H54 (cell line): ENCODE results near the gene VGLL2.

ENCODE experiments used
- DNase-seq: peaks from one replicate; pipeline ENCODE4 v3.0.0; 2011; ENCODE audit warnings: low spot score, mixed read lengths; ENCODE audit not compliant: insufficient read length
- FAIRE-seq: peaks from 3 replicates; lab custom pipeline; 2011; peaks lifted over from hg19 to GRCh38; lab: Jason Lieb, UNC
- POLR2A ChIP-seq: IDR thresholded peaks from 2 replicates; pipeline ENCODE4 v1.6.1; 2011; ENCODE audit warnings: low read depth, mild to moderate bottlenecking, low read length

Gene VGLL2

GRCh38 chr6:117275205-117275604, 9.8 kb downstream of the VGLL2 start:
- no peak for TF ChIP-seq POLR2A
- FAIRE-seq (no peak), DNase-seq (no peak)

- DNase-seq: no peak
- FAIRE-seq: no peak
- no peak for TF ChIP-seq POLR2A
These were observed 10.4 kb downstream of the VGLL2 start for GRCh38 chr6:117275711-117276110.

- TF ChIP-seq POLR2A: no peak
- DNase-seq: no peak
- no peak for FAIRE-seq
These were observed 11.5 kb downstream of the VGLL2 start for GRCh38 chr6:117276778-117277316.

GRCh38 chr6:117280922-117281321, 15.6 kb downstream of the VGLL2 start:
- FAIRE-seq: no peak

GRCh38 chr6:117288083-117288715, 22.8 kb downstream of the VGLL2 start:
- DNase-seq (no peak), FAIRE-seq (no peak)
- no peak for TF ChIP-seq POLR2A

More at GRCh38 chr6:117280922-117281321, 15.6 kb downstream of the VGLL2 start:
- no peak for TF ChIP-seq POLR2A
- DNase-seq: no peak

- DNase-seq: no peak
- no peak for TF ChIP-seq POLR2A
- FAIRE-seq: no peak
These were observed 25.0 kb downstream of the VGLL2 start for GRCh38 chr6:117290173-117290846.

- FAIRE-seq: no peak
- no peak for DNase-seq
- no peak for TF ChIP-seq POLR2A
These were observed 33.6 kb downstream of the VGLL2 start for GRCh38 chr6:117298941-117299340.

GRCh38 chr6:117303323-117303722, 38.0 kb downstream of the VGLL2 start:
- FAIRE-seq (no peak), DNase-seq (no peak)
- no peak for TF ChIP-seq POLR2A

- FAIRE-seq (no peak), DNase-seq (no peak)
- TF ChIP-seq POLR2A: no peak
These were observed 39.1 kb downstream of the VGLL2 start for GRCh38 chr6:117304446-117304845.

- DNase-seq: no peak
- FAIRE-seq: no peak
- TF ChIP-seq POLR2A: no peak
These were observed 41.0 kb downstream of the VGLL2 start for GRCh38 chr6:117306227-117306790.

GRCh38 chr6:117307655-117308054, 42.3 kb downstream of the VGLL2 start:
- DNase-seq (no peak), FAIRE-seq (no peak)
- no peak for TF ChIP-seq POLR2A

- TF ChIP-seq POLR2A: no peak
- FAIRE-seq (no peak), DNase-seq (no peak)
These were observed 43.7 kb downstream of the VGLL2 start for GRCh38 chr6:117309069-117309468.

GRCh38 chr6:117309611-117310010, 44.3 kb downstream of the VGLL2 start:
- no peak for DNase-seq
- no peak for TF ChIP-seq POLR2A
- no peak for FAIRE-seq

- no peak for DNase-seq
These were observed 46.0 kb downstream of the VGLL2 start for GRCh38 chr6:117311310-117311709.

More at GRCh38 chr6:117311310-117311709, 46.0 kb downstream of the VGLL2 start:
- FAIRE-seq: no peak
- no peak for TF ChIP-seq POLR2A
